Measurements from ENCODE around the gene IFNL1. TPM values are rescaled to one million over a fixed set of nuclear protein-coding genes. Genes with fewer than 3 reads are reported as not detected.

IFNL1 gene
- not detected in 2 replicates for total RNA-seq

DNA sequence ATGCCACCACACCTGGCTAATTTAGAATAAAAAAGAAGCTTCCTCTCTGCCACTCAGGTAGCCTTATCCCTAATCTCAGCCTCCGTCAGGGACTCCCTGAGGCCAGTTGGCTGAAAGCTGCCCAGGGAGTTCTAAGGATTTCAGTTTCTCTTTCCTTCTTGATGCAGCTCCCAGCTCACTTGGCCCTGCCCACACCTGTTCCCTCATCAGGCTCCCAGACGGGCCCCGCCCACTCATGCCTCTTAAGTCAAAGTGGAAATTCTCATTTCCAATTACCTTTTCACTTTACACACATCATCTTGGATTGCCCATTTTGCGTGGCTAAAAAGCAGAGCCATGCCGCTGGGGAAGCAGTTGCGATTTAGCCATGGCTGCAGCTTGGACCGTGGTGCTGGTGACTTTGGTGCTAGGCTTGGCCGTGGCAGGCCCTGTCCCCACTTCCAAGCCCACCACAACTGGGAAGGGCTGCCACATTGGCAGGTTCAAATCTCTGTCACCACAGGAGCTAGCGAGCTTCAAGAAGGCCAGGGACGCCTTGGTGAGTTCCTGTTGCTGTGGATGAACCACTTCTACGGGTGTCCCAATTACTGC lies at the start of gene IFNL1:
Gene IFNL1 (plus strand): TSS at position 353 of the 591 bp plus-strand sequence. CDS start 15 bp downstream, at position 368.

GRCh38 chr19:39248806-39249205 lies 47.4 kb upstream of the IFNL1 start, which contains the start of gene IFNL4:
Gene IFNL4 (minus strand): TSS chr19:39248856.

GRCh38 chr19:39268085-39268484 lies 28.1 kb upstream of the IFNL1 start, which contains the start of gene IFNL2:
Gene IFNL2 (plus strand): TSS chr19:39268396. CDS start chr19:39268569, 173 bp downstream.

GRCh38 chr19:39341719-39342604 lies 45.8 kb downstream of the IFNL1 start, which contains the start of gene SAMD4B:
Gene SAMD4B (plus strand): TSS chr19:39342421. CDS start chr19:39356894, 14,473 bp downstream.

Other genes starting within 250 kb of the IFNL1 start
- gene ACP7, start 212.0 kb upstream of the IFNL1 start, total RNA-seq: not detected in 2 replicates
- 6.9 and 12.2 TPM in 2 replicates for gene PAK4, start 170.6 kb upstream of the IFNL1 start, total RNA-seq
- not detected in 2 replicates for gene NCCRP1, start 99.4 kb upstream of the IFNL1 start, total RNA-seq
- gene SYCN, start 92.1 kb upstream of the IFNL1 start, total RNA-seq: not detected in 2 replicates
- not detected in 2 replicates for gene IFNL3, start 51.4 kb upstream of the IFNL1 start, total RNA-seq
- not detected in 2 replicates for gene IFNL4, start 47.6 kb upstream of the IFNL1 start, total RNA-seq
- not detected in 2 replicates for gene IFNL2, start 28.0 kb upstream of the IFNL1 start, total RNA-seq
- gene LRFN1, start 24.5 kb downstream of the IFNL1 start, total RNA-seq: 0.62 and 0.78 TPM in 2 replicates
- 1.3 and 1.9 TPM in 2 replicates for gene GMFG, start 39.6 kb downstream of the IFNL1 start, total RNA-seq
- gene SAMD4B, start 46.0 kb downstream of the IFNL1 start, total RNA-seq: 60.0 and 68.8 TPM in 2 replicates
- gene PAF1, start 94.7 kb downstream of the IFNL1 start, total RNA-seq: 30.0 and 43.1 TPM in 2 replicates
- 23.6 and 42.9 TPM in 2 replicates for gene MED29, start 95.0 kb downstream of the IFNL1 start, total RNA-seq
- 61.9 and 72.9 TPM in 2 replicates for gene ZFP36, start 110.4 kb downstream of the IFNL1 start, total RNA-seq
- 21.7 and 31.7 TPM in 2 replicates for gene PLEKHG2, start 116.3 kb downstream of the IFNL1 start, total RNA-seq
- gene RPS16, start 139.5 kb downstream of the IFNL1 start, total RNA-seq: 979 and 1,035 TPM in 2 replicates
- 75.4 and 89.8 TPM in 2 replicates for gene SUPT5H, start 149.2 kb downstream of the IFNL1 start, total RNA-seq
- 49.4 and 51.1 TPM in 2 replicates for gene TIMM50, start 184.4 kb downstream of the IFNL1 start, total RNA-seq
- 0.50 and 0.68 TPM in 2 replicates for gene DLL3, start 202.5 kb downstream of the IFNL1 start, total RNA-seq
- not detected in 2 replicates for gene SELENOV, start 218.7 kb downstream of the IFNL1 start, total RNA-seq
- 1.5 and 1.6 TPM in 2 replicates for gene EID2B, start 236.4 kb downstream of the IFNL1 start, total RNA-seq
- 9.4 and 12.3 TPM in 2 replicates for gene EID2, start 243.8 kb downstream of the IFNL1 start, total RNA-seq

Data from cardiac ventricle fibroblast (primary cell).